Gastrocnemius medialis (tissue), 4 donors: Measurements from ENCODE around the gene MN1.

ENCODE experiments used
- CTCF ChIP-seq, 5 experiments: fragments of 450-650 bp in 3 of 5; fragments of 200-600 bp in 2 of 5; sonication (generic) in 2 of 5; IDR thresholded peaks in 4 of 5; conservative IDR thresholded peaks in 1 of 5; 1 replicate in 4 of 5; 2 replicates in 1 of 5; pipeline ENCODE4 v1.5.1; 2016 to 2019; ENCODE audit warnings: antibody characterized with exemption in 5 of 5, mild to moderate bottlenecking in 3 of 5, moderate library complexity in 3 of 5
- POLR2A ChIP-seq, 2 donors: fragments of 450-650 bp; IDR thresholded peaks; one replicate each; pipeline ENCODE4 v1.6.1; 2017; ENCODE audit warnings: antibody characterized with exemption in 2 of 2, mild to moderate bottlenecking in 2 of 2, moderate library complexity in 2 of 2

- TF ChIP-seq CTCF (IDR thresholded peaks at IDR 0.05 in 4 of 5, conservative IDR thresholded peaks at IDR 0.05 in 1 of 5), result no peak
- TF ChIP-seq POLR2A (IDR thresholded peaks at IDR 0.05), result no peak
These were observed 28.5 kb downstream of the MN1 start for GRCh38 chr22:27772984-27773498.
